Stimulated activated CD4-positive, alpha-beta T cell treated with anti-CD3 and anti-CD28 coated beads, Interleukin-2, amount 100 ng/mL, for 4 hours (primary cell): ENCODE data around the gene ACP5.

Experiments
- DNase-seq: peaks from one replicate; pipeline ENCODE4 v3.0.0-alpha.2; 2020; ENCODE audit warnings: low read depth

ACP5 gene

GRCh38 chr19:11547929-11548700 lies 29.3 kb downstream of the ACP5 start:
- no peak for DNase-seq

GRCh38 chr19:11541238-11541637 lies 36.2 kb downstream of the ACP5 start:
- no peak for DNase-seq

GRCh38 chr19:11540645-11541044 lies 36.8 kb downstream of the ACP5 start:
- DNase-seq = no peak

- DNase-seq = no peak
These were observed 37.7 kb downstream of the ACP5 start for GRCh38 chr19:11539495-11540365.

- no peak for DNase-seq
These were observed 39.0 kb downstream of the ACP5 start, which contains the start of gene CNN1 for GRCh38 chr19:11538232-11539036. Gene CNN1, plus strand, starts transcription at chr19:11538851. Its CDS starts 77 bp downstream, at chr19:11538928.

- peak; percentile 71 for DNase-seq
These were observed 41.5 kb downstream of the ACP5 start for GRCh38 chr19:11535792-11536595.

GRCh38 chr19:11534948-11535347 lies 42.5 kb downstream of the ACP5 start:
- no peak for DNase-seq

GRCh38 chr19:11534538-11534937 lies 42.9 kb downstream of the ACP5 start:
- DNase-seq = no peak

GRCh38 chr19:11530432-11530831 lies 47.0 kb downstream of the ACP5 start:
- DNase-seq = no peak

GRCh38 chr19:11528551-11529341 lies 48.7 kb downstream of the ACP5 start, which contains the start of gene ECSIT:
Gene ECSIT, minus strand, starts transcription at chr19:11529134. Its CDS starts 9,964 bp downstream, at chr19:11519170.
- peak; percentile 88 for DNase-seq
